K562 treated with DMSO at 1 percent for 12 hours (cell line): ENCODE measurements around the gene OR2AJ1. TPM values are rescaled to one million over a fixed set of nuclear protein-coding genes. Genes with fewer than 3 reads are reported as not detected.

ENCODE experiments used
- total RNA-seq: library from RNA; unstranded; fragments of 300-600 nt; gene quantifications from 2 replicates; pipeline ENCODE4 v1.2.3, GENCODE V29; 2022; ENCODE audit not compliant: insufficient read depth

OR2AJ1 gene, protein sequence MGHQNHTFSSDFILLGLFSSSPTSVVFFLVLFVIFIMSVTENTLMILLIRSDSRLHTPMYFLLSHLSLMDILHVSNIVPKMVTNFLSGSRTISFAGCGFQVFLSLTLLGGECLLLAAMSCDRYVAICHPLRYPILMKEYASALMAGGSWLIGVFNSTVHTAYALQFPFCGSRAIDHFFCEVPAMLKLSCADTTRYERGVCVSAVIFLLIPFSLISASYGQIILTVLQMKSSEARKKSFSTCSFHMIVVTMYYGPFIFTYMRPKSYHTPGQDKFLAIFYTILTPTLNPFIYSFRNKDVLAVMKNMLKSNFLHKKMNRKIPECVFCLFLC
- not detected in 2 replicates for total RNA-seq

GRCh38 chr1:247924868-247925267 is at the start of gene OR2AJ1:
TSS of gene OR2AJ1 (plus strand) at chr1:247924889. CDS start at chr1:247933769, 8,880 bp downstream.

GRCh38 chr1:247895163-247895637 is 29.5 kb upstream of the OR2AJ1 start, which contains the start of gene OR2W3:
TSS of gene OR2W3 (plus strand) at chr1:247895587. CDS start at chr1:247895587, 0 bp downstream.

DNA sequence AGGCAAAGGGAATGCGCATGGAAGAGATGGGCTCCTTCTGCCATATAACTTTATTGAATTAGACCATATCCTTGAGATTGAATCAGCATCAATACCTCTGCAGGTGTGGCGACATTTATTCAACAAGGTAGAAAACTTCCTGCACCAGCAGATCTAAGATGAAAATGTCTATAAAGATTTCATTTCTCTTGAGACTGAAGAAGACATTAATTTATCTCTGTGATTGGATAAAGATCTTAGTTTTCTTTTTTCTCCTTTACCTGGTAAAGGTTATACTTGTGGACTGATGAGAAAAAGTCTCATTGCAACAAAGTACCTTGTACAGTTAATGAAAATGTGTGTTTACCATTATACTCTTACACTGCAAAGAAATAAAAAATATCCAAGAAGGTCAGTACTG is 4.7 kb upstream of the OR2AJ1 start, which contains the start of gene OR2T8:
Gene OR2T8 (plus strand): TSS at position 301 of the 400 bp plus-strand sequence. CDS start 766 bp downstream, outside the sequence.

DNA sequence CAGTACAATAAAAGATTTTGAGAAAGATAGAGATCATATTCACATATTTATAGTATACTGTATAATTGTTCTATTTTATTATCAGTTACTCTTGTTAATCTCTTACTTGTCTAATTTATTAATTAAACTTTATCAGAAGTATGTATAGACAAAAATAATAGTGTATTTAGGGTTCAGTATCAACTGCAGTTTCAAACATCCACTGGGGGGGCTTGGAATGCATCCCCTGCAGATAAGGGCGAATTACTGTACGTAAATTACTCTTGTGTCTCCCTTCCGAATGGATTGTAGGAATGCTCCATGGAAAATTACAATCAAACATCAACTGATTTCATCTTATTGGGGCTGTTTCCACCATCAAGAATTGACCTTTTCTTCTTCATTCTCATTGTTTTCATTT is 23.9 kb downstream of the OR2AJ1 start, which contains the start of gene OR2L8:
Gene OR2L8 (plus strand): TSS at position 301 of the 400 bp plus-strand sequence. CDS start 0 bp downstream, at position 301.

DNA sequence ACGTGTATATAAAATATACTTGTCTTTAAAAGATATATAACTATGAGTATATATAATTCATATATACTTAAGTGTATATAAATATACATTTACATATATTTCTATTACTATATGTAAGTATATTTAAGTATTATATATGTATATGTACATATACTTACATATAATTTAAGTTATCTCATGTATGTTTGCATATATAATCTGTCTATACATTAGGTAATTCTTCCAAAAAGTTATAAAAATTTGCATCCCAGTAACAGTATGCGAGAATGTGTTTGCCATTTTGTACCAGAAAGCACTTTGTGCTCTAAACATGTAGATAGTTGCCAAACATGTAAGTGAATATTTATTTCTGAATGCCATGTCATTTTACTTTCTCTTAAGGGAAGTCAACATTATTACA is 40.2 kb downstream of the OR2AJ1 start, which contains the start of gene OR2AK2:
Gene OR2AK2 (plus strand): TSS at position 301 of the 400 bp plus-strand sequence. CDS start 144 bp downstream, outside the sequence.

Other genes starting within 250 kb of the OR2AJ1 start
- not detected in 2 replicates for gene OR13G1, start 245.2 kb upstream of the OR2AJ1 start, total RNA-seq
- not detected in 2 replicates for gene OR6F1, start 208.2 kb upstream of the OR2AJ1 start, total RNA-seq
- gene OR14K1, start 186.3 kb upstream of the OR2AJ1 start, total RNA-seq = not detected in 2 replicates
- gene OR14A2, start 176.7 kb upstream of the OR2AJ1 start, total RNA-seq = not detected in 2 replicates
- not detected in 2 replicates for gene OR1C1, start 164.3 kb upstream of the OR2AJ1 start, total RNA-seq
- gene OR14A16, start 100.8 kb upstream of the OR2AJ1 start, total RNA-seq = not detected in 2 replicates
- gene OR11L1, start 83.0 kb upstream of the OR2AJ1 start, total RNA-seq = not detected in 2 replicates
- gene TRIM58, start 67.7 kb upstream of the OR2AJ1 start, total RNA-seq = 6.8 and 25.3 TPM in 2 replicates
- gene OR2W3, start 29.3 kb upstream of the OR2AJ1 start, total RNA-seq = 8.5 TPM in 1 of 2 replicates, not detected in the other
- gene OR2T8, start 4.6 kb upstream of the OR2AJ1 start, total RNA-seq = not detected in 2 replicates
- not detected in 2 replicates for gene OR2L8, start 24.0 kb downstream of the OR2AJ1 start, total RNA-seq
- not detected in 2 replicates for gene OR2AK2, start 40.3 kb downstream of the OR2AJ1 start, total RNA-seq
- not detected in 2 replicates for gene OR2L5, start 88.8 kb downstream of the OR2AJ1 start, total RNA-seq
- gene OR2L2, start 105.2 kb downstream of the OR2AJ1 start, total RNA-seq = not detected in 2 replicates
- gene OR2L3, start 121.9 kb downstream of the OR2AJ1 start, total RNA-seq = not detected in 2 replicates
- gene OR2L13, start 170.3 kb downstream of the OR2AJ1 start, total RNA-seq = not detected in 2 replicates
- not detected in 2 replicates for gene OR2M5, start 220.3 kb downstream of the OR2AJ1 start, total RNA-seq
- gene OR2M2, start 249.9 kb downstream of the OR2AJ1 start, total RNA-seq = not detected in 2 replicates